ENCODE results near the gene ETHE1.

The ETHE1 gene

GRCh38 chr19:43468354-43469159 lies 58.4 kb downstream of the ETHE1 start:
- Histone ChIP-seq H3K9me3 (ENCODE audit: insufficient read depth, low read length, severe bottlenecking) (no peaks in the 10 kb centered on the region), H3K4me1 (ENCODE audit: insufficient read depth, low read length) (peaks cover 25% of the 10 kb centered on the region), H3K27me3 (ENCODE audit: insufficient read depth, low read length, poor library complexity) (no peaks in the 10 kb centered on the region), H3K79me2 (ENCODE audit: insufficient read depth, low read length) (no peaks in the 10 kb centered on the region), H2AFZ (ENCODE audit: low read depth, low read length) (0 out of 2 replicates have a peak overlapping the region, but pooled peaks have one; percentile 10), H4K20me1 (ENCODE audit: insufficient read depth, low read length) (no peaks in the 10 kb centered on the region), H3K27ac (ENCODE audit: low read length) (no peak overlapping the region), H3K36me3 (ENCODE audit: insufficient read depth, low read length) (no peaks in the 10 kb centered on the region), H3K9ac (ENCODE audit: low read depth, low read length) (no peak overlapping the region), H3K4me2 (ENCODE audit: insufficient read depth, low read length) (no peak overlapping the region), H3K4me3 (ENCODE audit: low read depth in 1 of 2, low read length in 2 of 2) (no peak overlapping the region)
- no peak for ATAC-seq (ENCODE audit: insufficient read depth, low read depth)
- DNase-seq, result no peak
- TF ChIP-seq CTCF (IDR thresholded peaks at IDR 0.05; ENCODE audit: borderline replicate concordance, extremely low read depth, low read length, poor library complexity, severe bottlenecking) (no peak), EZH2 (IDR thresholded peaks at IDR 0.05; ENCODE audit: borderline replicate concordance, low read depth, low read length, severe bottlenecking) (no peak)

- no peak overlapping the region for H3K4me2 ChIP-seq (ENCODE audit: insufficient read depth, low read length)
- H3K36me3 ChIP-seq (ENCODE audit: insufficient read depth, low read length), result no peaks in the 10 kb centered on the region
Observed at GRCh38 chr19:43467730-43468129, 59.3 kb downstream of the ETHE1 start.

GRCh38 chr19:43467276-43467675 lies 59.7 kb downstream of the ETHE1 start:
- no peaks in the 10 kb centered on the region for H3K27me3 ChIP-seq (ENCODE audit: insufficient read depth, low read length, poor library complexity)
- no peaks in the 10 kb centered on the region for H4K20me1 ChIP-seq (ENCODE audit: insufficient read depth, low read length)
- H3K4me2 ChIP-seq (ENCODE audit: insufficient read depth, low read length), result no peak overlapping the region
- DNase-seq (no peak), ATAC-seq (ENCODE audit: insufficient read depth, low read depth) (no peak)
- H2AFZ ChIP-seq (ENCODE audit: low read depth, low read length), result no peak overlapping the region
- no peaks in the 10 kb centered on the region for H3K79me2 ChIP-seq (ENCODE audit: insufficient read depth, low read length)
- H3K9me3 ChIP-seq (ENCODE audit: insufficient read depth, low read length, severe bottlenecking), result no peaks in the 10 kb centered on the region
- no peak overlapping the region for H3K9ac ChIP-seq (ENCODE audit: low read depth, low read length)
- no peaks in the 10 kb centered on the region for H3K36me3 ChIP-seq (ENCODE audit: insufficient read depth, low read length)
- no peak overlapping the region for H3K27ac ChIP-seq (ENCODE audit: low read length)
- H3K4me3 ChIP-seq (ENCODE audit: low read depth in 1 of 2, low read length in 2 of 2), result no peak overlapping the region
- peaks cover 28% of the 10 kb centered on the region for H3K4me1 ChIP-seq (ENCODE audit: insufficient read depth, low read length)
- TF ChIP-seq EZH2 (IDR thresholded peaks at IDR 0.05; ENCODE audit: borderline replicate concordance, low read depth, low read length, severe bottlenecking), result no peak

More at GRCh38 chr19:43467730-43468129, 59.3 kb downstream of the ETHE1 start:
- no peak for ATAC-seq (ENCODE audit: insufficient read depth, low read depth)
- H2AFZ ChIP-seq (ENCODE audit: low read depth, low read length), result no peak overlapping the region
- no peak for DNase-seq
- no peaks in the 10 kb centered on the region for H3K9me3 ChIP-seq (ENCODE audit: insufficient read depth, low read length, severe bottlenecking)
- no peak overlapping the region for H3K4me3 ChIP-seq (ENCODE audit: low read depth in 1 of 2, low read length in 2 of 2)
- H3K4me1 ChIP-seq (ENCODE audit: insufficient read depth, low read length), result peaks cover 28% of the 10 kb centered on the region
- no peak for TF ChIP-seq CTCF (IDR thresholded peaks at IDR 0.05; ENCODE audit: borderline replicate concordance, extremely low read depth, low read length, poor library complexity, severe bottlenecking)
- no peak for TF ChIP-seq EZH2 (IDR thresholded peaks at IDR 0.05; ENCODE audit: borderline replicate concordance, low read depth, low read length, severe bottlenecking)
- no peaks in the 10 kb centered on the region for H3K27me3 ChIP-seq (ENCODE audit: insufficient read depth, low read length, poor library complexity)
- H4K20me1 ChIP-seq (ENCODE audit: insufficient read depth, low read length), result no peaks in the 10 kb centered on the region
- H3K79me2 ChIP-seq (ENCODE audit: insufficient read depth, low read length), result no peaks in the 10 kb centered on the region
- H3K27ac ChIP-seq (ENCODE audit: low read length), result no peak overlapping the region
- H3K9ac ChIP-seq (ENCODE audit: low read depth, low read length), result no peak overlapping the region

GRCh38 chr19:43466793-43467192 lies 60.2 kb downstream of the ETHE1 start:
- Histone ChIP-seq H3K79me2 (ENCODE audit: insufficient read depth, low read length) (no peaks in the 10 kb centered on the region), H3K27me3 (ENCODE audit: insufficient read depth, low read length, poor library complexity) (no peaks in the 10 kb centered on the region), H3K27ac (ENCODE audit: low read length) (no peak overlapping the region), H3K4me2 (ENCODE audit: insufficient read depth, low read length) (no peak overlapping the region), H4K20me1 (ENCODE audit: insufficient read depth, low read length) (no peaks in the 10 kb centered on the region), H2AFZ (ENCODE audit: low read depth, low read length) (no peak overlapping the region), H3K36me3 (ENCODE audit: insufficient read depth, low read length) (no peaks in the 10 kb centered on the region), H3K4me1 (ENCODE audit: insufficient read depth, low read length) (peaks cover 28% of the 10 kb centered on the region), H3K9ac (ENCODE audit: low read depth, low read length) (no peak overlapping the region), H3K4me3 (ENCODE audit: low read depth in 1 of 2, low read length in 2 of 2) (no peak overlapping the region), H3K9me3 (ENCODE audit: insufficient read depth, low read length, severe bottlenecking) (no peaks in the 10 kb centered on the region)
- ATAC-seq (ENCODE audit: insufficient read depth, low read depth) (no peak), DNase-seq (no peak)
- no peak for TF ChIP-seq CTCF (IDR thresholded peaks at IDR 0.05; ENCODE audit: borderline replicate concordance, extremely low read depth, low read length, poor library complexity, severe bottlenecking)
- no peak for TF ChIP-seq EZH2 (IDR thresholded peaks at IDR 0.05; ENCODE audit: borderline replicate concordance, low read depth, low read length, severe bottlenecking)
